ENCODE results near the gene MTHFD1. TPM values are rescaled to one million over a fixed set of nuclear protein-coding genes. Genes with fewer than 3 reads are reported as not detected.

MTHFD1 gene
- 30.9 and 53.1 TPM in 2 replicates for total RNA-seq

DNA sequence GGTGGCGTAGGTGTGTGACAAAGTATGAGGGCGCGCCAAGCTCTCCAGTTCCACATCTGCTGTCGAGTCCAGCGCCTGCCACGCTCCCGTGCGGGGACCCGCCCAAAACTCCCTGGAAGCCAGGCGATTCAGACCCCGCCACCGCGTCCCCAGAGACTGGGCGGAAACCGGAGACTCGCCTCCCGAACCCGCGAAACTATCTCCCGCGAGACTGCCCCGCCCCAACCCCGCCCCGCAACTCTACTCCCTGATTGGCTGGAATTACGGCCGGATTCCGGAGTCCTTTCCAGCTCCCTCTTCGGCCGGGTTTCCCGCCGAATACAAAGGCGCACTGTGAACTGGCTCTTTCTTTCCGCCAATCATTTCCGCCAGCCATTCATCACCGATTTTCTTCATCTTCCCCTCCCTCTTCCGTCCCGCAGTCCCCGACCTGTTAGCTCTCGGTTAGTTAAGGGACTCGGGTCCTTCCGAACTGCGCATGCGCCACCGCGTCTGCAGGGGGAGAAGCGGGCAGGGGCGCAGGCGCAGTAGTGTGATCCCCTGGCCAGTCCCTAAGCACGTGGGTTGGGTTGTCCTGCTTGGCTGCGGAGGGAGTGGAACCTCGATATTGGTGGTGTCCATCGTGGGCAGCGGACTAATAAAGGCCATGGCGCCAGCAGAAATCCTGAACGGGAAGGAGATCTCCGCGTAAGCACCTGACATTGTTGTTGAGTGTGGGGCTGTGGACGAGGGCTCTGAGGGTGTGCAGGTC lies at the start of gene MTHFD1:
Gene MTHFD1 (plus strand): TSS at position 572 of the 751 bp plus-strand sequence. CDS start 75 bp downstream, at position 647.
- DNase-seq (ENCODE audit: low read depth) = peak; percentile 100
- TF ChIP-seq, protein P1, sequence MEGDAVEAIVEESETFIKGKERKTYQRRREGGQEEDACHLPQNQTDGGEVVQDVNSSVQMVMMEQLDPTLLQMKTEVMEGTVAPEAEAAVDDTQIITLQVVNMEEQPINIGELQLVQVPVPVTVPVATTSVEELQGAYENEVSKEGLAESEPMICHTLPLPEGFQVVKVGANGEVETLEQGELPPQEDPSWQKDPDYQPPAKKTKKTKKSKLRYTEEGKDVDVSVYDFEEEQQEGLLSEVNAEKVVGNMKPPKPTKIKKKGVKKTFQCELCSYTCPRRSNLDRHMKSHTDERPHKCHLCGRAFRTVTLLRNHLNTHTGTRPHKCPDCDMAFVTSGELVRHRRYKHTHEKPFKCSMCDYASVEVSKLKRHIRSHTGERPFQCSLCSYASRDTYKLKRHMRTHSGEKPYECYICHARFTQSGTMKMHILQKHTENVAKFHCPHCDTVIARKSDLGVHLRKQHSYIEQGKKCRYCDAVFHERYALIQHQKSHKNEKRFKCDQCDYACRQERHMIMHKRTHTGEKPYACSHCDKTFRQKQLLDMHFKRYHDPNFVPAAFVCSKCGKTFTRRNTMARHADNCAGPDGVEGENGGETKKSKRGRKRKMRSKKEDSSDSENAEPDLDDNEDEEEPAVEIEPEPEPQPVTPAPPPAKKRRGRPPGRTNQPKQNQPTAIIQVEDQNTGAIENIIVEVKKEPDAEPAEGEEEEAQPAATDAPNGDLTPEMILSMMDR (IDR thresholded peaks at IDR 0.05; ENCODE audit: insufficient read depth, low read depth, low read length) = no peak
- peak within 1 kb of the TSS; percentile 79 for H3K4me3 ChIP-seq (ENCODE audit: low read depth, low read length)

GRCh38 chr14:64338616-64339316 lies 49.4 kb upstream of the MTHFD1 start:
- TF ChIP-seq, protein P1 (IDR thresholded peaks at IDR 0.05; ENCODE audit: insufficient read depth, low read depth, low read length) = no peak
- H3K4me3 ChIP-seq (ENCODE audit: low read depth, low read length) = peak overlapping the region; percentile 66
- peak; percentile 98 for DNase-seq (ENCODE audit: low read depth)

GRCh38 chr14:64340560-64341196 lies 47.5 kb upstream of the MTHFD1 start:
- H3K4me3 ChIP-seq (ENCODE audit: low read depth, low read length) = no peak overlapping the region
- no peak for DNase-seq (ENCODE audit: low read depth)
- TF ChIP-seq, protein P1 (IDR thresholded peaks at IDR 0.05; ENCODE audit: insufficient read depth, low read depth, low read length) = no peak

- no peak overlapping the region for H3K4me3 ChIP-seq (ENCODE audit: low read depth, low read length)
- TF ChIP-seq, protein P1 (IDR thresholded peaks at IDR 0.05; ENCODE audit: insufficient read depth, low read depth, low read length) = no peak
- DNase-seq (ENCODE audit: low read depth) = no peak
Observed at GRCh38 chr14:64347748-64348147, 40.4 kb upstream of the MTHFD1 start.

DNA sequence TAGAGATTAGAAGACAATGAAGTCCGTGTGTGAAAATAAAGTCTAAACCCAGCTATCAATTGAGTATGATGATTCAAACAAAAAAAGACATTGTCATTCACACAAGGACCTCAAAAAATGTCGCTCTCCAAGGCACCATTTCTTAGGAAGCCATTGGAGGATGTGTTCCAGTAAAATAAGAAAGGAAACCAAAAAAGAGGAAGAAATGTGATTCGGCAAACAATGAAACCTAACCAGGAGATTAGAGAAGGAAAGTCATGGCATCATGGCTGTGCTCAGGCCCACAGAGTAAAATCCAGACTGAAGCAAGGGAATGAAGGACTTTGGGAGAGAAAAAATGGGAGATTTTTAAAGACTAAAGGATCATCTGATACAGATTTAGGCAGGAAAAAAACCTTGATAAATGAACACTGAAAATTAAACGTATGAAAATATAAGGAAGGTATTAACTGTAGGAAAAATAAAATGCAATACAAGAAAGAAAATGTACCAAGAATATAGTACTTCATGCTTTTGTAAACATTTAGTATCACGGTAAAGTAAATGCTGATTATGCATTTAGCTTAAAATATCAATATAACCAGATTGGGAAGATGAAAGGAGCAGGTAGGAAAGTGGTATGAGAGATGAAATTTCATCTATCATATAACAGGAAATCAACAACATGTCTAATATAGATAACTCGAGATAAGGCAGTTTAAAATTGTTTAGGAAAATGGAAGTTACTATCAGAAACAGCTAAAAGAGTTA lies 38.2 kb upstream of the MTHFD1 start:
- TF ChIP-seq, protein P1 (IDR thresholded peaks at IDR 0.05; ENCODE audit: insufficient read depth, low read depth, low read length) = no peak
- no peak for DNase-seq (ENCODE audit: low read depth)
- H3K4me3 ChIP-seq (ENCODE audit: low read depth, low read length) = no peak overlapping the region

- DNase-seq (ENCODE audit: low read depth) = peak; percentile 32
- H3K4me3 ChIP-seq (ENCODE audit: low read depth, low read length) = no peak overlapping the region
- TF ChIP-seq, protein P1 (IDR thresholded peaks at IDR 0.05; ENCODE audit: insufficient read depth, low read depth, low read length) = no peak
Observed at GRCh38 chr14:64363265-64363846, 24.8 kb upstream of the MTHFD1 start.
